Hypothalamus (tissue), 51 donors: Measurements from ENCODE around the gene EPO.

Experiments used
- DNase-seq, 51 donors: peaks; one replicate each; lab custom pipeline; 2025; lab: John Stamatoyannopoulos, UW

Gene EPO

DNA sequence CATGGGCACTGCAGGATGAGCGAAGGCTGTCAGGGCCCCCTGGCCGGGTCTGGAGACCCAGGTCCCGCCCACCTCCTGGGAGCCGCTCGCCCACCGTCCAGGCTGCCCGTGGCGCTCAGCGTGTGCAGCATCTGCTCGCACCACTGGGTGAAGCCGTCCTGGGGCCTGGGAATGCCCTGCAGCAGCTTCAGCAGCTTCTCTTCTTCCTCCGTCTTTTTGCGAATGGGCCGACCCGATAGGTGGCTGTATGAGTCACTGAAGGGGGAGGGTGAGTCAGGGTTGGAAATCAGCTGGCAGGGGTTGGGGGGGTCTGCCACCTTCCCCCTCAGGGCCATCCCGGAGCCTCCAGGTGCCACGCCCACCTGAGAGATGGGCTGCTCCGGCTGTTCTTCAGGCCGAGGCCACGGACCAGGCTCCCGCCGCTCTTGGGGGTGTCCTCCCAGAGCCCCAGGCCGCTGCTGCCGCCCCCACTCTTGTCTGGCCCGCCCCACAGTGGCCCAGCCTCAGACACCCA lies 38.0 kb upstream of the EPO start:
- DNase-seq = no peak

DNA sequence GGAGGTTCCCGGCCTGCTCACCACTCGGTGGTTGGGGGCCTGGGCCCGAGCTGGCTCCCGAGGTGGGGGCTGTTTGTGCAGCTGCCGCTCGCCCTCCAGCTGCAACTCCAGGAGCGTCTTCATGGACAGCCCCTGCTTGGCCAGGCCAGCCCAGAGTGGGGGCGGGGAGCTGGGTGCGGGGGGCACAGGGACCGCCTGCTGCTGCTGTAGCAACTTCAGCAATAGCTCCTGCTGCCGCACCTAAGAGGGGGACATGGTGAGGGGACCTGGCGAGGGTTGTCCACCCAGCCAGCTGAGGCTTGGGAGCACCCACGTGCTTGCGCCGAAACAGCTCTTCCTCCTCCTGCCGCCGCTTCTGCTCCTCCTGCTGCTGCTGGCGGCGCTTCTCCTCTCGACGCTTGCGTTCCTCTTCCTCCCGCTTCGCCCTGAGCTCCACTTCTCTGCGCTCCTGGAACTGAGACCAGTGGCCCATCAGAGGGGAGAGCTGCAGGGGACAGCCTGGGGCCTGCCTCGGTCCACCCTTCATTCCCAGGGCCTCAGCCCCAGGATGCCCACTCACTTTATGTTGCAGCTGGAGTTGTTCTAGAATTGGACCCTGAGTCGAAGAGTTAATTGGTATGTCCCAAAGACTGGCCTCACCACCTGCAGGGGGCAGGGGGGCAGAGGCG lies 37.1 kb upstream of the EPO start:
- DNase-seq = no peak

DNA sequence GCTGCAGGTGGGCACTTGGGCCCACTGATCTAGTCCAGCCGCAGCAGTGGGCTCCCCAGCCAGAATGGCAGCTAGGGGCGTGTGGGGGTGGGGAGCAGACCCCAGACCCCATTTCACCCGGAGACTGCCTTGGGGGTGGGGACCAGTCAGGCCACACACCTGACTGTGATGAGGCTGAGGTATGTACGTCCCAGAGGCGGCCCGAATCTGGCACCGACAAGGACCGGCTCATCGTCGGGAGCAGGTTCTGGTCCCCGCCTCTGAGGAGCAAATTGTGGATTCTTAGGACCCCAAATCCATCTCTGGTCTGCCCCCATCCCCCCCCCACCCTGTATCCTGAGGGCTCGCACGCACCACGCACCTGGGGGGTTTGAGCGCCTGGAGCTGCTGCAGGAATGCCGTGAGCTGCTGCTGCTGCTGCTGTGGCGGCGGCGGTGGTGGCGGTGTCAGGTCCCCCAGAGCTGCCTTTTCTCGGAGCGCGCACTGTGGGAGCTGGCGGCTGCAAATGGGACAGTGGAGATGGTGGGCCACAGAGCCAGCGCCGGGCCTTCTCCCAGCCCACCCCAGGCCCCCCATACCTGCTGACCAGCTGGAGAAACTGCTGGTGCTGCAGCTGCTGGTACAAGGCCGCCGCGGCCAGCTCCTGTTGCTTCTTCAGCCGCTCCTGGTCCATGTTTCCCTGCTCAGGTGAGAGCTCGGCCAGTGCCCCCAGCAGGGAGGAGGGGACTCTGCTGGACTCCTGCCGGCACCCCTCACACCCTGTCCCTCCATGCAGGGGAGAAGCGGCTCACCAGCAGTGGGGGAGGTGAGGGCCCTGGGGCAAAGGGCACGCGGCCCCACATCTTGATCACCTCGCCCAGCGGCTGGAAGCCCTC lies 36.4 kb upstream of the EPO start:
- DNase-seq = no peak

DNA sequence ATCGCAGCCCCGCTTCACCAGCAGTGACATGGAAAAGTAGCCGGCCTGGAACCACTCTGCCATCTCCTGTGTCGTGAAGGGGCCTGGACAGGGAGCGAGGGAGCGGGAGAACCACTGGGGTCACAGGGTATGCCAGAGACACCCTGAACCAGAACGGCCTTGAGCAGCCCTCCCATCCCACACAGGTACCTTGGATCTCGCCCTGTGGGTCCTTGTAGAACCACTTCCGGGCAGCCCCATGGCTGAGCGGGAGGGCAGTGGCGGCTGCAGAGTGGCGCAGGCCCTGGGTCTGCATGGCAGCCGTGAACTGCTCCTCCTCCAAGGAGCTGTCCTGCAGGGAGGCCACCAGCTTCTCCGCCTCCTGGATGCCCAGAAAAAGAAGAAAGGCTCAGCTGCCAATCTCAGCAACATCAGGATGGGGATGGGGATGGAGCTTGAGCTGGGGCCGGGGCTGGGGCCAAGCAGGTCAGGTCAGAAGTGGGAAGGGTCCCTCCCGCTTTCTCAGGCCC lies 35.7 kb upstream of the EPO start:
- no peak for DNase-seq

- no peak for DNase-seq
Measured at GRCh38 chr7:100685049-100685605, 35.1 kb upstream of the EPO start.

- no peak for DNase-seq
Measured at GRCh38 chr7:100685631-100686145, 34.6 kb upstream of the EPO start.

GRCh38 chr7:100686201-100686821 lies 34.0 kb upstream of the EPO start:
- no peak for DNase-seq

- no peak for DNase-seq
Measured at GRCh38 chr7:100686822-100687211, 33.5 kb upstream of the EPO start.

DNA sequence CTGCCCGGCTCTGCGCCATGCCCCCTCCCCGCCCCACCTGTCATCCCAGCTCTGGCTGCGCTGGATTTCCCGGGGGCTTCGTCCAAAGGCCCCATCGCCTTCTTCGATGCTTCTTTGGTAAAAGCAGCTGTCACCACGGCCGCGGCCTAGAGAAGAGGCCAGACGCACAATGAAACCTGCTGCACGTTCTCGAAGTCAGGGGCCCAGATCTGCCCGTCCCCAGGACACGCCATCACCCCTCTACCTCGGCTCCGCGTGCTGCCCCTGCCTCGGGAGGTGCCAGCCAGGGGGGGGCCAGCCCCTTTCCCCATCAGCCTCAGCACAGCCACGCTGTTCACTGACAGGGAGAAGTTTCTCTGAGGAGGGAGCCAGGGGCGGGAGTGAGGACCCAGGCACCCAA lies 33.0 kb upstream of the EPO start:
- DNase-seq = no peak

- no peak for DNase-seq
Measured at GRCh38 chr7:100687751-100688300, 32.4 kb upstream of the EPO start.

DNA sequence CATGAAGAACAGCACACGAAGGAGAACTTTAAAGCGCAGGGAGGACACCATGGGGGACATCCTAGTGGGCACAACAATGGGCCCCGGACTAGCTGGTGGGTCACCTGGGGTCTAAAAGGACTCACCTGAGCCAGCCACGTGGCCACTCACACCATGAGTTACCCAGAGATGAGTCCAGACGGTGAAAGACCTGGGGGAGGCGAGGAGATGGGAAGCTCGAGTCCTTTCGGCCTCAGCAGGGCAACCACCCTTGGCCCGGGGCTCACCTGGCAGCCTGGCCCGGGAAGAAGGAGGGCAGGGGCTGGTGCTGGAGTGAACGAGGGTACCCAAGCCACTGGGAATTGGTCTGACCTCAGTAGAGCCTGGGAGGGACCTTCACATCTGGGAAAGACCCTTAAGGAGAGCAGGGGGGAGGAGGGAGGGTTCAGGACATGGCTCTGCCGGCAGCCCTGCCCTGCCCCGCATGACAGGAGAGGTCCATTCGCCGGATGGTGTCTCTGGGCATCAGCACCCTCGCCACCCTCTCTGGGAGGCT lies 31.9 kb upstream of the EPO start:
- no peak for DNase-seq

DNA sequence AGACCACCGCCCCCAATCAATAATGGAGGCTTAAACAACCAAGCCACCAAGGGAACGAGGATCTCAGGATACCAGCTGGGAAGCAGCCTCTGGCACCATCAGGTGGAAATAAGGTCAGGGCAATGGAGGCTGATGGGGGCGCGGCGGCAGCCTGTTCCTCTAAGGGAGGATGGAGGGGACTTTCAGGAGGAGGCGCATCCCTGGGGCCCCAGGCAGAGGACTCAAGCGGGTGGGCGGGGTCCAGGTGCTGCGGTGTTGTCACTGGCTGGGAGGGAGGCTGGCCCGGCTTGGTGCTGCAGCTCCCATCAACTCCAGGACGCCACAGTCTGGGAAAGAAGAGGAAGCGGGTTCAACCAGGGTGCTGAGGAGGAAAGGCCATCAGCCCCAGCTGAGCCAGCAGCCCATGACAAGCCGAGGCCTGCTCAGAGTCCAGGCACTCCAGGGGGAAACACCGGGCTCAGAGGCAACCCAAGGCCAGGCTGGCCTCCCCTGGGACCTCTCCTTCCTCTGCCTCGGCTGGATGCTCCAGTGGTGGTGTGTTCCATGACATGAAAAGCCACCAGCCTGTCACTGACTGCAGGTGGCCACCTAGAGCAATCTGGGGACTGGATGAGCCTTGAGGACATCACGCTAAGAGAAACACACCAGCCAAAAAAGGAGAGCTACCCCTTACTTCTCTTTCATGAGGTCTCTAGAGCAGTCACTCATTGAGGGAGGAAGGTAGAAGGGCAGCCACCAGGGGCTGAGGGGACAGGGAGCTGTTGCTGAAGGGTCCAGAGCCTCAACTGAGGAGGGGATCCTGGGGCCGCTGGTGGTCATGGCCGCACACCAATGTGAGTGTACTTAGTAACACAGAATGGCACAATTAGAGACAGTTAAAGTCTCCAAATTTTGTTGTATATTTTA lies 30.8 kb upstream of the EPO start:
- DNase-seq = no peak

- DNase-seq = peak in 50 of 51 donors; percentile 5 to 84 (median 63)
Measured at GRCh38 chr7:100691676-100692577, 28.3 kb upstream of the EPO start.

DNA sequence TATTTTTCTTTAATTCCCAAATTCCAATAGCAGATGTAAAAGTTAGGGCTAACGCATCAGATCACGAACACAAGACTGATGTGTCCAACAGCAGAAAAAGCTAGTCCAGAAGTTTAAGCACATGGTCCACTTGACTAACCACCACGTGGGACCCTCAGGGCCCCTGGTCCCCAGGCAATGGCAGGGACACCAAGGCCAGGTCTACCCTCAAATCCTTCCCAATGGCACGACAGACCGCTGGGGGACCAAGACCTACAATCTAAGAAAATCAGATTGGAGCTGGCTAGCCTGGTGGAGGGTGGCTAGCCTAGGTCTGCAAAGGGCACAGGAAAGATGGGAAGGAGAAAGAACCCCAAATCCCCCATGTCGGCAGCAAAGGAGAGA lies 27.7 kb upstream of the EPO start:
- no peak for DNase-seq

DNA sequence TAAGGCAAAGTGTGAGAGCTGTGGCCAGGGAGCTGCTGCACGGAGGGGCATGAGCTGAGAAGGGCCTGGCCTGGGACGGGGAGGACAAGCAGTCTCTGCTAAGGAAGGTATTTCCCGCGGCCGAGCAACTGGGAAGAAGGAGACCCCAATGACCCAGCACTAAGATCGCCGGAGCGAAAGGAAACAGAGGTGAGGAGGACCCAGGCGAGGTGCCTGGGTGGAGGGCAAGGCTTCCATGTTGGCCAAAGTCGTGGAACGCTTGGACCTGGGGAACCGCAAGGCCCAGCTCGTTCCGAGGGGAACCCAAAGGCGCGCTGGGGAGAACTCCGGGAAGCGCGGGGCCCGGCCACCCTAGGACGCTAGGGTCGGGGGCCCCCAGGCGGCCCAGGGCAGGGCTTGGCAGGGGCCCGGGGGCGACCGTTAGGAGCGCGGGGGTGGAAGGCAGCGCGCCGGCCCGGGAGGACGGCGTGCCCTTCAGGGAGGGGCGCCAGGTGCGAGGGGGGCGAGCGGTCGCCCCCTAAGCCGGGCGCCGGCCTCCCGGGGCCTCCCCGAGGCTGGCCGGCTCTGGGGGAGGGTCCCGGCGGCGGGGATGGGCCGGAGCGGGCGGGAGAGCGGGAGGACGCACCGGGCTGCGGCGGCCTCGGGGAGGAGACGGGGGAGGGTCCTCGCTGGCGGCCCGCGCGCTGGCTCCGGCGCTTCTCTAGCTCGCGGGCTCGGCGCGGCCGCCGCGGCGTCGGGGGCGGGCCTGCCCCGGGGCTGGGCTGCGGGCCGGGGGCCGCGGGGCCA lies 26.8 kb upstream of the EPO start:
- peak in 3 of 51 donors; percentile 4 to 55 (median 10) for DNase-seq

GRCh38 chr7:100694098-100694745 lies 26.0 kb upstream of the EPO start, which contains the start of gene GIGYF1:
TSS of gene GIGYF1 (minus strand) at chr7:100694250. CDS start at chr7:100688238, 6,012 bp downstream.
- peak in 50 of 51 donors; percentile 27 to 86 (median 64) for DNase-seq

GRCh38 chr7:100696123-100696521 lies 24.1 kb upstream of the EPO start:
- DNase-seq = no peak
